ENCODE results near the gene TBC1D12.

The TBC1D12 gene

GRCh38 chr10:94409021-94409657 lies 6.8 kb downstream of the TBC1D12 start:
- DNase-seq = no peak

GRCh38 chr10:94411304-94411703 lies 9.0 kb downstream of the TBC1D12 start:
- DNase-seq = no peak

GRCh38 chr10:94412449-94412848 lies 10.1 kb downstream of the TBC1D12 start:
- DNase-seq = no peak

GRCh38 chr10:94413361-94413760 lies 11.0 kb downstream of the TBC1D12 start:
- no peak for DNase-seq

GRCh38 chr10:94416896-94417295 lies 14.6 kb downstream of the TBC1D12 start:
- DNase-seq = no peak

GRCh38 chr10:94417321-94417720 lies 15.0 kb downstream of the TBC1D12 start:
- no peak for DNase-seq

- no peak for DNase-seq
Measured at GRCh38 chr10:94420516-94420915, 18.2 kb downstream of the TBC1D12 start.

GRCh38 chr10:94420998-94421528 lies 18.7 kb downstream of the TBC1D12 start:
- DNase-seq = no peak

- no peak for DNase-seq
Measured at GRCh38 chr10:94423627-94424026, 21.3 kb downstream of the TBC1D12 start.

- no peak for DNase-seq
Measured at GRCh38 chr10:94424714-94425337, 22.5 kb downstream of the TBC1D12 start.

GRCh38 chr10:94425942-94426341 lies 23.6 kb downstream of the TBC1D12 start:
- no peak for DNase-seq

- DNase-seq = no peak
Measured at GRCh38 chr10:94427166-94427565, 24.8 kb downstream of the TBC1D12 start.

GRCh38 chr10:94428766-94429707 lies 26.7 kb downstream of the TBC1D12 start:
- DNase-seq = no peak

GRCh38 chr10:94430701-94431100 lies 28.4 kb downstream of the TBC1D12 start:
- DNase-seq = no peak

GRCh38 chr10:94432443-94432842 lies 30.1 kb downstream of the TBC1D12 start:
- no peak for DNase-seq

- no peak for DNase-seq
Measured at GRCh38 chr10:94439275-94439861, 37.0 kb downstream of the TBC1D12 start.

- DNase-seq = no peak
Measured at GRCh38 chr10:94440096-94440495, 37.8 kb downstream of the TBC1D12 start.

GRCh38 chr10:94443047-94443446 lies 40.7 kb downstream of the TBC1D12 start:
- DNase-seq = no peak

- DNase-seq = no peak
Measured at GRCh38 chr10:94443549-94443948, 41.2 kb downstream of the TBC1D12 start.

- DNase-seq = no peak
Measured at GRCh38 chr10:94450782-94451181, 48.4 kb downstream of the TBC1D12 start.

- DNase-seq = no peak
Measured at GRCh38 chr10:94451883-94452519, 49.7 kb downstream of the TBC1D12 start.

- DNase-seq = no peak
Measured at GRCh38 chr10:94456942-94457341, 54.6 kb downstream of the TBC1D12 start.

- DNase-seq = no peak
Measured at GRCh38 chr10:94459385-94459784, 57.0 kb downstream of the TBC1D12 start.
